GM18505 (cell line): ENCODE results near the gene OSBP2.
A peak's percentile ranks its signal among the peaks of the same experiment; 100 is the strongest.
"Not testable (repeated sequence)": the region's sequence is repeated elsewhere in the genome, so short reads cannot be mapped to it uniquely, and the experiment has no call there.

Experiments used
- ATAC-seq: cut with Tn5 transposase; IDR thresholded peaks from one replicate; pipeline ENCODE4 v1.9.1; 2021; ENCODE audit not compliant: unreplicated experiment
- POLR2A ChIP-seq: IDR thresholded peaks from 4 replicates; pipeline ENCODE4 v1.6.1; 2011; ENCODE audit warnings: borderline replicate concordance; ENCODE audit not compliant: insufficient read depth, insufficient read length; ENCODE audit errors: extremely low read depth

Gene OSBP2

GRCh38 chr22:30665786-30666185 is 28.9 kb upstream of the OSBP2 start:
- TF ChIP-seq POLR2A, result no peak
- no peak for ATAC-seq

- no peak for TF ChIP-seq POLR2A
- peak; percentile 10 for ATAC-seq
Observed at GRCh38 chr22:30667107-30667493, 27.6 kb upstream of the OSBP2 start.

GRCh38 chr22:30667494-30668385 is 26.9 kb upstream of the OSBP2 start, which contains the start of gene DUSP18:
TSS of gene DUSP18 (minus strand) at chr22:30667875. CDS start at chr22:30664003, 3,872 bp downstream.
- peak; percentile 45 for TF ChIP-seq POLR2A
- ATAC-seq, result peak; percentile 86

GRCh38 chr22:30668386-30668710 is 26.3 kb upstream of the OSBP2 start:
- ATAC-seq, result no peak
- no peak for TF ChIP-seq POLR2A

- no peak for ATAC-seq
- TF ChIP-seq POLR2A, result no peak
Observed at GRCh38 chr22:30671071-30671470, 23.6 kb upstream of the OSBP2 start.

- ATAC-seq, result no peak
- TF ChIP-seq POLR2A, result no peak
Observed at GRCh38 chr22:30673136-30673535, 21.5 kb upstream of the OSBP2 start.

GRCh38 chr22:30674482-30674881 is 20.2 kb upstream of the OSBP2 start:
- ATAC-seq, result no peak
- no peak for TF ChIP-seq POLR2A

- no peak for ATAC-seq
- no peak for TF ChIP-seq POLR2A
Observed at GRCh38 chr22:30675436-30675835, 19.2 kb upstream of the OSBP2 start.

GRCh38 chr22:30676565-30676964 is 18.1 kb upstream of the OSBP2 start:
- not testable (repeated sequence) for ATAC-seq

GRCh38 chr22:30679895-30680690 is 14.6 kb upstream of the OSBP2 start:
- ATAC-seq, result not testable (repeated sequence)

GRCh38 chr22:30680991-30681770 is 13.5 kb upstream of the OSBP2 start:
- ATAC-seq, result no peak
- TF ChIP-seq POLR2A, result no peak

GRCh38 chr22:30681831-30682230 is 12.8 kb upstream of the OSBP2 start:
- no peak for TF ChIP-seq POLR2A
- ATAC-seq, result no peak

GRCh38 chr22:30685178-30685577 is 9.5 kb upstream of the OSBP2 start:
- no peak for ATAC-seq
- no peak for TF ChIP-seq POLR2A
